HFFc6 (cell line): ENCODE data around the gene PEX7. TPM values are rescaled to one million over a fixed set of nuclear protein-coding genes. Genes with fewer than 3 reads are reported as not detected.
"Not testable (repeated sequence)": the region's sequence is repeated elsewhere in the genome, so short reads cannot be mapped to it uniquely, and the experiment has no call there.

ENCODE experiments used
- DNase-seq: peaks from one replicate; pipeline ENCODE4 v3.0.0-alpha.2; 2018
- H3K27ac Mint-ChIP-seq: 2 replicates; pipeline ENCODE4 v1.8.0; 2020; ENCODE audit warnings: mild to moderate bottlenecking, mixed read lengths
- H3K27me3 Mint-ChIP-seq: 2 replicates; pipeline ENCODE4 v1.8.0; 2021; ENCODE audit warnings: mild to moderate bottlenecking, moderate library complexity, mixed read lengths; ENCODE audit not compliant: insufficient read depth
- H3K36me3 Mint-ChIP-seq: 2 replicates; pipeline ENCODE4 v1.8.0; 2021; ENCODE audit warnings: low read depth, mixed read lengths
- H3K4me1 Mint-ChIP-seq: 2 replicates; pipeline ENCODE4 v1.8.0; 2020; ENCODE audit warnings: low read depth, mixed read lengths
- H3K4me3 Mint-ChIP-seq: 2 replicates; pipeline ENCODE4 v1.8.0; 2020; ENCODE audit warnings: mild to moderate bottlenecking, moderate library complexity, mixed read lengths
- H3K9me3 Mint-ChIP-seq: 2 replicates; pipeline ENCODE4 v1.8.0; 2020; ENCODE audit warnings: mild to moderate bottlenecking, mixed read lengths
- total RNA-seq, 6 experiments: library from RNA; stranded (reverse); fragmentation: NEBNext Ultra II Directional; extraction: Animal tissue kit (Norgen Biotek cat#: 25700); gene quantifications; 2 replicates in 1 of 6; 3 replicates in 5 of 6; pipeline ENCODE4 v1.2.3, GENCODE V29; 2021
- TF ChIP-seq, protein P1 (sequence below): fragments of 200-600 bp; sonication (generic); IDR thresholded peaks from 2 replicates; pipeline ENCODE4 v1.5.0; 2021; ENCODE audit warnings: antibody characterized with exemption, mild to moderate bottlenecking

PEX7 gene
- total RNA-seq, 6 experiments from 2014 or later = 6.4 to 7.6 (median 7.3) TPM

DNA sequence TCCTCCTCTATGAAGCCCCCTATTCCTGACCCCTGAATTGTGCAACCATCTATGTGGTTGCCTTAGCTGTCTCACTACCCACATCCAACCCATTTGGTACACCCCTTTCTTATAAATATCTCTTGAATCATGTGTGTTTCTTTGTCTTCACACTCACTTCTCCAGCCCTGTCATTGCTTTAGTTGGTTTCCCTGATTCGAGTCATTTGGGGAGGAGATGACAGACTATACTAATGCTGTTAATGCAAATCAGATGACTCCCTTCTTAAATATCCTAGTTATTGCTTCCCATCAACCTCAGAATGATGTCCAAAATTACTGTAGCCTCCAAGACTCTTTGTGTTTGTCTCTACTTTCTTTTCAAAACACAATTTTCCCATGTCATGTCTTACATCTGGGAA is 122.7 kb downstream of the PEX7 start:
- DNase-seq = no peak
- Mint-ChIP-seq H3K4me1 (no peaks in the 10 kb centered on the region), H3K4me3 (no peak overlapping the region), H3K27ac (no peak overlapping the region), H3K36me3 (no peaks in the 10 kb centered on the region), H3K9me3 (no peaks in the 10 kb centered on the region; the same call in 1 of the 2 replicates), H3K27me3 (peaks cover 2% of the 10 kb centered on the region; the same call in 1 of the 2 replicates)
- TF ChIP-seq, protein P1, sequence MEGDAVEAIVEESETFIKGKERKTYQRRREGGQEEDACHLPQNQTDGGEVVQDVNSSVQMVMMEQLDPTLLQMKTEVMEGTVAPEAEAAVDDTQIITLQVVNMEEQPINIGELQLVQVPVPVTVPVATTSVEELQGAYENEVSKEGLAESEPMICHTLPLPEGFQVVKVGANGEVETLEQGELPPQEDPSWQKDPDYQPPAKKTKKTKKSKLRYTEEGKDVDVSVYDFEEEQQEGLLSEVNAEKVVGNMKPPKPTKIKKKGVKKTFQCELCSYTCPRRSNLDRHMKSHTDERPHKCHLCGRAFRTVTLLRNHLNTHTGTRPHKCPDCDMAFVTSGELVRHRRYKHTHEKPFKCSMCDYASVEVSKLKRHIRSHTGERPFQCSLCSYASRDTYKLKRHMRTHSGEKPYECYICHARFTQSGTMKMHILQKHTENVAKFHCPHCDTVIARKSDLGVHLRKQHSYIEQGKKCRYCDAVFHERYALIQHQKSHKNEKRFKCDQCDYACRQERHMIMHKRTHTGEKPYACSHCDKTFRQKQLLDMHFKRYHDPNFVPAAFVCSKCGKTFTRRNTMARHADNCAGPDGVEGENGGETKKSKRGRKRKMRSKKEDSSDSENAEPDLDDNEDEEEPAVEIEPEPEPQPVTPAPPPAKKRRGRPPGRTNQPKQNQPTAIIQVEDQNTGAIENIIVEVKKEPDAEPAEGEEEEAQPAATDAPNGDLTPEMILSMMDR = no peak

DNA sequence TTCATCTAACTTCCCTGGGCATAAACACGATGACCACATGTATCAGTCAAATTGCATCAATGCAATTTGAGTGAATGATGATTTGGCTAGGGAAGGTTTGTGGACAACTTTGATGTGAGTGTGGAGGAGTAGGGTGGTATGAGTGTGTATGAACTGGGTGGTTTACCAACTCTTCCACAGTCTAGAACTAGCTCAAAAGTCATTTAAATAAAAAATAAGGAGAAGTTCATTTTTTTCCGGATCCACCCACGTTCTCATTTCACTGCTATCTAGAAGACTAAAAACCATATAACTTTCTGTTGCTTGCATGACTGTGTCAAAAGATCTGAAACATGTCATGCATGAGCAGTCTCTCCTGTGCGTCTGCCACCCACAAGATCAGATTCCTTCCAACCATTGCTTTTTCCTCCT is 123.3 kb downstream of the PEX7 start:
- TF ChIP-seq, protein P1 = no peak
- H3K27ac Mint-ChIP-seq = no peak overlapping the region
- no peak overlapping the region for H3K4me3 Mint-ChIP-seq
- DNase-seq = no peak
- H3K36me3 Mint-ChIP-seq = no peaks in the 10 kb centered on the region
- no peaks in the 10 kb centered on the region; the same call in 1 of the 2 replicates for H3K9me3 Mint-ChIP-seq
- peaks cover 2% of the 10 kb centered on the region; the same call in 1 of the 2 replicates for H3K27me3 Mint-ChIP-seq
- no peaks in the 10 kb centered on the region for H3K4me1 Mint-ChIP-seq

DNA sequence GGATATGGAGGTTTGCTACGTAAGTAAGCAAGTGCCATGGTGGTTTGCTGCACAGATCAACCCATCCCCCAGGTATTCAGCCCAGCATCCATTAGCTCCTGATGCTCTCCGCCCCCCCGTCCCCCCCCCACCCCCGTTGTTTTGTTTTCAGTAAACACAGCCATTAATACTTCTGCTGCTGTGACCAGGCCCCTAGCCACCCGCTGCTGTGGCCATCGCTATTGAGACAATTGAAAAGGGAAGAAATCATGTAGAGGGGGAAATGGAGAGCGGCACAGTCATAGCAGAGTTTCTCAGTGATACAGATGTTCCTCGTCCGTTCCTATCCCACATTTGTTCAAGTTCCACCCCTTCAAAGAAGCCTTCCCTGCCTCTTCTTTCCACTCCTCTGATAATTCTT is 124.6 kb downstream of the PEX7 start:
- Mint-ChIP-seq H3K27me3 (peaks cover 2% of the 10 kb centered on the region; the same call in 1 of the 2 replicates), H3K9me3 (no peaks in the 10 kb centered on the region), H3K4me1 (no peaks in the 10 kb centered on the region), H3K4me3 (no peak overlapping the region), H3K27ac (no peak overlapping the region), H3K36me3 (no peaks in the 10 kb centered on the region)
- TF ChIP-seq, protein P1 = no peak
- no peak for DNase-seq

DNA sequence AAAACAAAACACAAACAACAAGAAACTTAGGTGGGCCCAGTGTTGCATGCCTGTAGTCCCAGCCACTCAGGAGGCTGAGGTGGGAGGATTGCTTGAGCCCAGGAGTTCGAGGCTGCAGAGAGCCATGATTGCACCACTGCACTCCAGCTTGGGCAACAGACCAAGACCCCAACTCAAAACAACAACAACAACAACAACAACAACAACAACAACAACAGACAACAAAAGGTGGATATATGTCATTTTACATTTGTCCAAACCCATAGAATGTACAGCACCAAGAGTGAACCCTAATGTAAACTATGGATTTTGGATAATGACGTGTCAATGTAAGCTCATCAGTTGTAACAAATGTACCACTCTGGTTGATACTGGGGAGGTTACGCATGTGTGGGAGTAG is 127.6 kb downstream of the PEX7 start:
- H3K36me3 Mint-ChIP-seq, H3K4me1 Mint-ChIP-seq, H3K27me3 Mint-ChIP-seq, DNase-seq, H3K9me3 Mint-ChIP-seq, H3K27ac Mint-ChIP-seq, H3K4me3 Mint-ChIP-seq: not testable (repeated sequence)

DNA sequence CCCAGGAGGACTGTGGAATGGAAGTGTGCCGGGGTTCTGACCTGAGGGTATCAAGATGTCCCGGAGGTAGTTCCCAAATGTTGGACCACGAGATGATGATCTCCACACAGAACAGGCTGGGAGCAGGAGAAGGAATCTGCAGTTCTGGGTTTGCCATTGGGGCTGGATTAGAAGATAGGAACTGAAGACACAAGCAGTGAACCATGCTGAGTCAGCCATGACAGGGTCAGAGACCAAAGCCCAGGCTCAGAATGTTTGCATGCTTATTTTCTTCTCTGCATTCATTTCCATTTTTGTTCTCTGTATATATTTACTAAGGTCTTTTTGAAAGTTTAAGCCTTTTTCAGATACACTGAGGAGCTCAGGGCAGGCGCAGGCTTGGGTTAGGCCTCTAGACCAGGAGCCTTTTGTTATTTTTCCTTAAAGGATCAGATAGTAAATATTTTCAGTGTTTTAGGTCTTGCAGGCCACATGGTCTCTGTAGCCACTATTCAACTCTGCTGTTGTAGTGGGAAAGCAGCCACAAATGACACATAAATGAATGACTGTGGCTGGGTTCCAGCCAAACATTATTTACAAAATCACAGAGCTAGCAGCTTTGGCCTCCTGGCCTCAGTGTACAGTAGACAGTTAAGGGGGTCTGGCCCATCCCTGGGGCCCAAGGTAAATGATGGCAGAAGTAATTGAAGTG is 128.2 kb downstream of the PEX7 start:
- Mint-ChIP-seq H3K36me3 (no peaks in the 10 kb centered on the region), H3K9me3 (no peaks in the 10 kb centered on the region), H3K4me1 (no peaks in the 10 kb centered on the region), H3K27ac (no peak overlapping the region), H3K27me3 (peaks cover 2% of the 10 kb centered on the region; the same call in 1 of the 2 replicates), H3K4me3 (no peak overlapping the region)
- DNase-seq = no peak
- TF ChIP-seq, protein P1 = no peak

DNA sequence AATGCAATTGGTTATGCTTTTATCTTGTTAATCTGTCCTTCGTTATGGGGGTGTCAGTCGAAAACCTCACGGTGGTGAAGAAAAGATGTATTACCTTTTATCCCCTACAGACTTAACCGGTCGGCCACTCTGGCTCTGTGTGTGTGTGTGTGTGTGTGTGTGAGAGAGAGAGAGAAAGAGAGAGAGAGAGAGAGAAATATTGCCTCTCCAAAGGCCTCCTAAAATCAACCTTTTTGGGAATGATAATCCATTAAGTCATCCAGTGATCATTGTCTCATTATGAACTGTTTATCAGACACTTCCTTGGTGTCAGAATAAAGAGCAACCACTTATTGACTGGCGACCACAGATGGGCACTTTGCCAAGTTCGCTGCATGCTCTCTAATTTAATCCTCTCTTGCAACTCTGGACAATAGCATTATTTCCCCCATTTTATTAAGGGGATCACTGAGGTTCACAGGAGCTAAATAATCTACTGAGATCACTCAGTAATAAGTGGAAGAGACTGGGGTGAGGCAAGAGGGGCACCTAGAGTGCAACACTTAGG is 130.4 kb downstream of the PEX7 start:
- Mint-ChIP-seq H3K36me3 (no peaks in the 10 kb centered on the region), H3K27ac (no peak overlapping the region), H3K9me3 (no peaks in the 10 kb centered on the region), H3K4me1 (peaks cover 6% of the 10 kb centered on the region; the same call in 1 of the 2 replicates), H3K27me3 (no peaks in the 10 kb centered on the region), H3K4me3 (no peak overlapping the region)
- TF ChIP-seq, protein P1 = no peak
- no peak for DNase-seq
